GM18498 (cell line): ENCODE results near the gene FAM83E.

Experiments
- ATAC-seq: cut with Tn5 transposase; IDR thresholded peaks from one replicate; pipeline ENCODE4 v1.9.1; 2021; ENCODE audit warnings: mild to moderate bottlenecking, moderate library complexity; ENCODE audit not compliant: unreplicated experiment

The FAM83E gene

GRCh38 chr19:48613852-48614435, 932 bp downstream of the FAM83E start:
- no peak for ATAC-seq

- ATAC-seq: no peak
These were observed 1.6 kb downstream of the FAM83E start for GRCh38 chr19:48613024-48613851.

GRCh38 chr19:48611872-48612271, 3.0 kb downstream of the FAM83E start:
- ATAC-seq: no peak

GRCh38 chr19:48609571-48610108, 5.2 kb downstream of the FAM83E start:
- ATAC-seq: no peak

- ATAC-seq: no peak
These were observed 6.0 kb downstream of the FAM83E start for GRCh38 chr19:48608798-48609263.

GRCh38 chr19:48607359-48607755, 7.5 kb downstream of the FAM83E start:
- no peak for ATAC-seq

- no peak for ATAC-seq
These were observed 8.2 kb downstream of the FAM83E start, which contains the start of gene SPACA4 for GRCh38 chr19:48606463-48607358. SPACA4 (plus strand) TSS chr19:48606742; CDS start chr19:48606979, 237 bp downstream.

- no peak for ATAC-seq
These were observed 11.0 kb downstream of the FAM83E start for GRCh38 chr19:48603850-48604249.

GRCh38 chr19:48603449-48603848, 11.4 kb downstream of the FAM83E start:
- no peak for ATAC-seq

- no peak for ATAC-seq
These were observed 11.9 kb downstream of the FAM83E start for GRCh38 chr19:48603001-48603400.

GRCh38 chr19:48600679-48601417, 14.0 kb downstream of the FAM83E start:
- no peak for ATAC-seq

GRCh38 chr19:48598996-48599700, 15.7 kb downstream of the FAM83E start:
- ATAC-seq: no peak

- no peak for ATAC-seq
These were observed 18.0 kb downstream of the FAM83E start for GRCh38 chr19:48596679-48597465.

GRCh38 chr19:48596237-48596636, 18.6 kb downstream of the FAM83E start:
- ATAC-seq: no peak

- ATAC-seq: no peak
These were observed 19.0 kb downstream of the FAM83E start for GRCh38 chr19:48595833-48596232.

- ATAC-seq: no peak
These were observed 19.7 kb downstream of the FAM83E start for GRCh38 chr19:48595171-48595570.

- ATAC-seq: no peak
These were observed 23.9 kb downstream of the FAM83E start for GRCh38 chr19:48591021-48591420.

- no peak for ATAC-seq
These were observed 26.0 kb downstream of the FAM83E start for GRCh38 chr19:48588670-48589401.
